ENCODE results near the gene ZCCHC14. TPM values are rescaled to one million over a fixed set of nuclear protein-coding genes. Genes with fewer than 3 reads are reported as not detected.
A peak's percentile ranks its signal among the peaks of the same experiment; 100 is the strongest.

ZCCHC14 gene
- total RNA-seq, 1 experiment from 2014 or later = 30.3 TPM

DNA sequence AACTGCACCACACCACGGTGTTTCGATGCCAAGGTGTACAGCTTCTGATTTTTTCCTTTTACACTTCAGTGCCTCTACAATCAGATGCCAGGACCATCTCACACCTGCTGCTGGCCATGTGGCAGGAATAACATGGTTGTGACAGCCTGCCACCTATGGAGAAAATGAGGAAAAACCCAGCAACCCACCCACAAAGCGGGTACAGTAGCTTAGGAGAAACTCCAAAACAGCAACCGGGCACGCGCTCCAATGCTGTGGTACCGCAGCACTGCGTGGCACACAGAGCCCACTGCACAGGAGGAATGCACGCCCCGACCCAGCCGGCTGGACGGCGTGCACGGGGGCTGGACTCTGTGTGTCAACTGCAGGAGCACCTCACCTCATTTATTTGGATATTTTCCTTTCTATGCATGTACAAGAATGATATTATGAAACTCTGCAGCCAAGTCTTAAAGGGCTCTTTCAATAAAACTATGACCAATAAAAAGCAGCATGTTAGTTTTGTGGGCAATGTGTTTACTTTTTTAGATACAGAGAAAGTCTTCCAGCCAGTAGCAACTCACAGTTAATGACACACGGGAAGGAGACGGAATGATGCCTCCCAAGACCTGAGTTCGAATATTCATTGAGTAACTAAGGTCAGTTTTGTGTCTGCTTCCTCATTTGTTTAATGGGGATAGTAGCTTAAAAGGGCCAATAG lies 54.8 kb downstream of the ZCCHC14 start:
- CTCF ChIA-PET = no interaction called here
- intact Hi-C loops (cut with micrococcal nuclease; ENCODE audit: unreplicated experiment) = loop anchor here (5.0 kb wide), 1 partner anchor 54 kb away; the partner anchor contains the start of gene ZCCHC14
- POLR2A ChIA-PET (ENCODE audit: low non-redundant PET) = no interaction called here
- Histone ChIP-seq H3K27me3 (replicated peaks; ENCODE audit: insufficient read depth, low read depth, low read length, poor library complexity) (no peaks in the 10 kb centered on the region), H3K4me3 (ENCODE audit: low read depth, low read length, poor library complexity, severe bottlenecking) (no peak overlapping the region), H3K27ac (ENCODE audit: low read depth, low read length, poor library complexity, severe bottlenecking) (no peak overlapping the region), H3K36me3 (ENCODE audit: insufficient read depth, low read length, poor library complexity, severe bottlenecking) (no peaks in the 10 kb centered on the region), H3K4me1 (ENCODE audit: insufficient read depth, low read length, poor library complexity, severe bottlenecking) (peaks cover 13% of the 10 kb centered on the region), H3K9me3 (ENCODE audit: low read depth, low read length, poor library complexity, severe bottlenecking) (no peaks in the 10 kb centered on the region)
- no peak for DNase-seq (ENCODE audit: low spot score)
- peak; percentile 23; the same call in 1 of the 2 replicates for TF ChIP-seq CTCF (conservative IDR thresholded peaks at IDR 0.05; ENCODE audit: low read depth, low read length)
- TF ChIP-seq EZH2 (IDR thresholded peaks at IDR 0.05; ENCODE audit: borderline replicate concordance, low read depth, low read length, poor library complexity, severe bottlenecking) = no peak
- BruUV-seq (replicated peaks) = no TSS peak

DNA sequence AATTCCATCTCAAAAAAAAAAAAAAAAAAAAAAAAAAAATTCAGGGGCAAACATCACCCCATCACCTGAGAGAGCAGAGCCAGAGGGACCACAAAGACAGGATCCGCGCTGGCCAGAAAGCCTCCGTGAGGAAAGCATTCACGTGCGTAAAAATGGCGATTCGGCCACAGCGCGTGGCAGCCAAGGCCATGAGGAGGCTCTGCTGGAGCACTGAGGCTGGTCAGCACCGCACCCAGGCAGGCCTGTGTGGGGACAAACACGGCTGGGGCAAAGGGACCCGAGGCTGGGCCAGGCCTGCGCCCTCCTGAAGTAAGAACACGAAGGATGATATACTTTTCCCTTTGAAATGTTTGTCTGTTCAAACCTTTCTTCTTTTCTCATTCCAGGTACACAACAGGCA lies 55.5 kb downstream of the ZCCHC14 start:
- CTCF ChIA-PET = no interaction called here
- intact Hi-C loops (cut with micrococcal nuclease; ENCODE audit: unreplicated experiment) = loop anchor here (5.0 kb wide), 1 partner anchor 55 kb away; the partner anchor contains the start of gene ZCCHC14
- no peaks in the 10 kb centered on the region for H3K27me3 ChIP-seq (replicated peaks; ENCODE audit: insufficient read depth, low read depth, low read length, poor library complexity)
- H3K27ac ChIP-seq (ENCODE audit: low read depth, low read length, poor library complexity, severe bottlenecking) = no peak overlapping the region
- POLR2A ChIA-PET (ENCODE audit: low non-redundant PET) = no interaction called here
- no peak overlapping the region for H3K4me3 ChIP-seq (ENCODE audit: low read depth, low read length, poor library complexity, severe bottlenecking)
- H3K36me3 ChIP-seq (ENCODE audit: insufficient read depth, low read length, poor library complexity, severe bottlenecking) = no peaks in the 10 kb centered on the region
- BruUV-seq (replicated peaks) = no TSS peak
- TF ChIP-seq EZH2 (IDR thresholded peaks at IDR 0.05; ENCODE audit: borderline replicate concordance, low read depth, low read length, poor library complexity, severe bottlenecking) (no peak), CTCF (conservative IDR thresholded peaks at IDR 0.05; ENCODE audit: low read depth, low read length) (no peak)
- H3K4me1 ChIP-seq (ENCODE audit: insufficient read depth, low read length, poor library complexity, severe bottlenecking) = peaks cover 13% of the 10 kb centered on the region
- DNase-seq (ENCODE audit: low spot score) = no peak
- H3K9me3 ChIP-seq (ENCODE audit: low read depth, low read length, poor library complexity, severe bottlenecking) = no peaks in the 10 kb centered on the region

- intact Hi-C loops (cut with micrococcal nuclease; ENCODE audit: unreplicated experiment) = loop anchor here (5.0 kb wide), 1 partner anchor 56 kb away; the partner anchor contains the start of gene ZCCHC14
- no peak for DNase-seq (ENCODE audit: low spot score)
- Histone ChIP-seq H3K9me3 (ENCODE audit: low read depth, low read length, poor library complexity, severe bottlenecking) (no peaks in the 10 kb centered on the region), H3K4me3 (ENCODE audit: low read depth, low read length, poor library complexity, severe bottlenecking) (no peak overlapping the region), H3K4me1 (ENCODE audit: insufficient read depth, low read length, poor library complexity, severe bottlenecking) (peaks cover 13% of the 10 kb centered on the region), H3K27me3 (replicated peaks; ENCODE audit: insufficient read depth, low read depth, low read length, poor library complexity) (no peaks in the 10 kb centered on the region), H3K27ac (ENCODE audit: low read depth, low read length, poor library complexity, severe bottlenecking) (peak overlapping the region; percentile 38), H3K36me3 (ENCODE audit: insufficient read depth, low read length, poor library complexity, severe bottlenecking) (no peaks in the 10 kb centered on the region)
- no peak for TF ChIP-seq CTCF (conservative IDR thresholded peaks at IDR 0.05; ENCODE audit: low read depth, low read length)
- TF ChIP-seq EZH2 (IDR thresholded peaks at IDR 0.05; ENCODE audit: borderline replicate concordance, low read depth, low read length, poor library complexity, severe bottlenecking) = no peak
- POLR2A ChIA-PET (ENCODE audit: low non-redundant PET) = no interaction called here
- BruUV-seq (replicated peaks) = no TSS peak
- CTCF ChIA-PET = no interaction called here
Observed at GRCh38 chr16:87436225-87437172, 56.3 kb downstream of the ZCCHC14 start.
